Naive thymus-derived CD8-positive, alpha-beta T cell (primary cell): Measurements from ENCODE around the gene MARCHF11. TPM values are rescaled to one million over a fixed set of nuclear protein-coding genes. Genes with fewer than 3 reads are reported as not detected.

Source experiments
- ATAC-seq, 2 donors: fragments of 150-1000 bp; cut with Tn5 transposase in 1 of 2; sonication (Bioruptor Pico), chemical (Tn5 transposase) in 1 of 2; 1 replicate in 1 of 2; 2 replicates in 1 of 2; pipeline ENCODE4 v1.10.0; 2021; ENCODE audit warnings: mild to moderate bottlenecking in 2 of 2, moderate library complexity in 2 of 2
- POLR2A ChIA-PET: fragments of 350-600 bp; sonication (Branson Sonifier 250); formaldehyde crosslinking; loops from one replicate; lab custom pipeline; 2021; ENCODE audit warnings: antibody characterized with exemption; lab: Charles Lee
- DNase-seq, 10 donors: peaks; one replicate each; pipeline versions ENCODE4 v3.0.0 to v3.0.0-alpha.2; 2020 to 2022
- H3K27ac Mint-ChIP-seq, 10 donors: one replicate each; pipeline ENCODE4 v1.8.0; 2020 to 2022; ENCODE audit warnings: mild to moderate bottlenecking in 10 of 10, mixed read lengths in 10 of 10, moderate library complexity in 4 of 10, inconsistent platforms in 1 of 10
- H3K27me3 Mint-ChIP-seq, 5 donors: one replicate each; pipeline ENCODE4 v1.8.0; 2021 to 2022; ENCODE audit warnings: mixed read lengths in 5 of 5
- H3K36me3 Mint-ChIP-seq, 3 donors: one replicate each; pipeline ENCODE4 v1.8.0; 2020 to 2022; ENCODE audit warnings: mixed read lengths in 3 of 3, mild to moderate bottlenecking in 2 of 3, inconsistent platforms in 1 of 3
- H3K4me1 Mint-ChIP-seq, 4 donors: one replicate each; pipeline ENCODE4 v1.8.0; 2021 to 2022; ENCODE audit warnings: mixed read lengths in 4 of 4
- H3K4me3 Mint-ChIP-seq, 10 donors: one replicate each; pipeline ENCODE4 v1.8.0; 2020 to 2022; ENCODE audit warnings: mild to moderate bottlenecking in 10 of 10, mixed read lengths in 10 of 10, moderate library complexity in 6 of 10, inconsistent platforms in 1 of 10
- H3K9me3 Mint-ChIP-seq, 9 donors: one replicate each; pipeline ENCODE4 v1.8.0; 2020 to 2022; ENCODE audit warnings: mixed read lengths in 9 of 9, mild to moderate bottlenecking in 3 of 9, inconsistent platforms in 1 of 9, moderate library complexity in 1 of 9
- polyA plus RNA-seq, 3 donors: library from polyadenylated mRNA; unstranded; fragments of 300-500 nt; fragmentation: Illumina TruSeq; gene quantifications; one replicate each; pipeline ENCODE4 v1.2.3, GENCODE V29; 2021
- total RNA-seq, 8 experiments: library from RNA in 2 of 8; stranded (reverse) in 2 of 8; gene quantifications; one replicate each; pipeline ENCODE4 v1.2.3 and lab custom pipeline; 2021 to 2026

Gene MARCHF11
- total and polyA plus RNA-seq, 5 experiments from 2014 or later, result not detected

DNA sequence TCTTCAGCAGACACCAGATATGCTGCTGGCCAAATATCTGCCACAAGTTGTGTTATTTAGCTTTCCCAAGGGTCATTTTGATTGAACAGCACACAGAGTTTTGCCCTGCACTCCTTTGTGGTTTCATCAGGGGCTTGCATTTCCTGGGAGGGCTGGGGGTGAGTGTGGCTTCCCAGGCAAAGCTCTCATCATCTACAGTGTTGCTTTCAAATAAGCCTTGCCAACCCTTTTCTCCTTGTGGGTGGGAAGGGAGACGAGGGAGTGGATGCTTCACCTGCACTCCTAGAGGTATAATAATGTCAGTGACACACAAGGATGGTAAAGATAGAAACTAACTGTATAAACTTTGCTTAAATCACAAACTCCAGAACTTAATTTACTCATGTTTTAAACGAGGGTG, 107.0 kb downstream of the MARCHF11 start:
- Mint-ChIP-seq H3K4me1 (no peaks in the 10 kb centered on the region), H3K4me3 (no peak overlapping the region), H3K36me3 (no peaks in the 10 kb centered on the region), H3K27me3 (no peaks in the 10 kb centered on the region), H3K27ac (no peak overlapping the region), H3K9me3 (peaks cover 0 to 10% (median 0%) of the 10 kb centered on the region in 9 donors)
- POLR2A ChIA-PET, result no interaction called here
- DNase-seq (no peak), ATAC-seq (no peak)

DNA sequence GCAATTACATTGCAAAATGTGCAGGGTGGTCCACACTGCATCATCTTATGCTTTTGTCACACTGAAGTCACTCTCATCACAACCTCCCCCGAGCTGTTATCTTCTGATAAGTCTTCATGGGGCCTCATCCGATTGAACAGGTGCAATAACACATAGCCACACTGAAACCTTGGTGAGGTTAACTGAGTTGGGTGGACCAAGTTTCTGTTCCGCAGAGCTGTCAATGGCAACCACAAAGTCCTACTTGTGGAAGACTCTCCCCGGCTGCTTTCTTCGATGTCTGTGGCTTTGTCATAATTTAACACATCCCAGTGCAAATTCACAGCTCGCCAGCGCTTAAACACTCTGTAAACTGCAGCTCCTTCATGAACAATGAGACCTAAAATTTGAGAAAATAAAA, 112.2 kb downstream of the MARCHF11 start:
- Mint-ChIP-seq H3K9me3 (peaks cover 0 to 10% (median 0%) of the 10 kb centered on the region in 9 donors), H3K4me1 (no peaks in the 10 kb centered on the region), H3K27ac (no peak overlapping the region), H3K4me3 (no peak overlapping the region), H3K36me3 (no peaks in the 10 kb centered on the region), H3K27me3 (peaks cover 0 to 1% (median 0%) of the 10 kb centered on the region in 5 donors)
- ATAC-seq (no peak), DNase-seq (no peak)
- POLR2A ChIA-PET, result no interaction called here

DNA sequence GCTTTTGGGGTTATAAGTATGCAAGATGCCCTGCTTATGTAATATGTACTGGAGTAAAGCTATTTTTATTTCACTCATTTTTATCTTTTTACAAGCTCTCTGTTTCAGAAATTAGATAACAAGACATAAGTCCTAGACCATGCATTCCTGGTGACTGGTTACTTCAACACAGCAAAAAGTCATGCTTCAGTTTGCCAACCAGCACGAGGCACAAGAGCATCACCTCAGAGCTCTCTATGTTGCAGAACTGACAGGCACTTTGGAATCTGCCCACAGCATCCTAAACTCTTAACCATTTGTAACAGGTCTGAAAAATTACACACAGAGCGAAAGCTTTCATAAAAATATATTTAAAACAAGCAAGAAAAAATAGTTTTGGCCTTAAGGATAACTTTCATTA, 112.8 kb downstream of the MARCHF11 start:
- no peak for DNase-seq
- POLR2A ChIA-PET, result interaction anchor here (0.6 kb wide), 1 partner anchor 249 kb away, joined by 3 read pairs; no protein-coding TSS in a partner anchor
- Mint-ChIP-seq H3K4me1 (no peaks in the 10 kb centered on the region), H3K27ac (no peak overlapping the region), H3K36me3 (no peaks in the 10 kb centered on the region), H3K27me3 (peaks cover 0 to 1% (median 0%) of the 10 kb centered on the region in 5 donors), H3K9me3 (peaks cover 0 to 10% (median 0%) of the 10 kb centered on the region in 9 donors), H3K4me3 (no peak overlapping the region)
- no peak for ATAC-seq

- Mint-ChIP-seq H3K27me3 (peaks cover 0 to 1% (median 0%) of the 10 kb centered on the region in 5 donors), H3K27ac (no peak overlapping the region), H3K4me1 (no peaks in the 10 kb centered on the region), H3K9me3 (peaks cover 0 to 10% (median 0%) of the 10 kb centered on the region in 9 donors), H3K36me3 (no peaks in the 10 kb centered on the region), H3K4me3 (no peak overlapping the region)
- POLR2A ChIA-PET, result interaction anchor here (0.6 kb wide), 1 partner anchor 250 kb away, joined by 3 read pairs; no protein-coding TSS in a partner anchor
- DNase-seq (no peak), ATAC-seq (no peak)
Measured at GRCh38 chr5:16066320-16066719, 113.3 kb downstream of the MARCHF11 start.

DNA sequence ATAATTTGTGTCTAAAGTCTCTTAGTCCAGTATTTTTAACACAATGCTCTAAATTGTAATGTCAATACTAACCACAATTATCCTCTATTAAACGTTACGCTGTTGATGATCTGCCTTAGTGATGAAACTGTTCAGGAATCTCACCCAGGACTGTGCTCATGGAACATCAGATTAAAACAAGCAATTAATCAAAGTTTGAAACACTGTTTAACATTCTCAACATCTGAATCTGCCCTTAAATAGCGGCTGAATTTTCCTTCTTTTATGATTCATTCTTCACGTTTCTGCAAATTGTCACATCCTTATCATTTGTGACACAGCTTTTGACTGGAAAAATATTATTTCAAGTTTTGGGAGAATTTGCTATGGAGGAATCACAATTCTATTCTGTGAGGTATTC, 113.8 kb downstream of the MARCHF11 start:
- H3K36me3 Mint-ChIP-seq, result no peaks in the 10 kb centered on the region
- DNase-seq, result no peak
- H3K4me3 Mint-ChIP-seq, result no peak overlapping the region
- H3K27me3 Mint-ChIP-seq, result peaks cover 0 to 4% (median 1%) of the 10 kb centered on the region in 5 donors
- POLR2A ChIA-PET, result no interaction called here
- ATAC-seq, result no peak
- peaks cover 0 to 10% (median 1%) of the 10 kb centered on the region in 9 donors for H3K9me3 Mint-ChIP-seq
- H3K4me1 Mint-ChIP-seq, result no peaks in the 10 kb centered on the region
- no peak overlapping the region for H3K27ac Mint-ChIP-seq

DNA sequence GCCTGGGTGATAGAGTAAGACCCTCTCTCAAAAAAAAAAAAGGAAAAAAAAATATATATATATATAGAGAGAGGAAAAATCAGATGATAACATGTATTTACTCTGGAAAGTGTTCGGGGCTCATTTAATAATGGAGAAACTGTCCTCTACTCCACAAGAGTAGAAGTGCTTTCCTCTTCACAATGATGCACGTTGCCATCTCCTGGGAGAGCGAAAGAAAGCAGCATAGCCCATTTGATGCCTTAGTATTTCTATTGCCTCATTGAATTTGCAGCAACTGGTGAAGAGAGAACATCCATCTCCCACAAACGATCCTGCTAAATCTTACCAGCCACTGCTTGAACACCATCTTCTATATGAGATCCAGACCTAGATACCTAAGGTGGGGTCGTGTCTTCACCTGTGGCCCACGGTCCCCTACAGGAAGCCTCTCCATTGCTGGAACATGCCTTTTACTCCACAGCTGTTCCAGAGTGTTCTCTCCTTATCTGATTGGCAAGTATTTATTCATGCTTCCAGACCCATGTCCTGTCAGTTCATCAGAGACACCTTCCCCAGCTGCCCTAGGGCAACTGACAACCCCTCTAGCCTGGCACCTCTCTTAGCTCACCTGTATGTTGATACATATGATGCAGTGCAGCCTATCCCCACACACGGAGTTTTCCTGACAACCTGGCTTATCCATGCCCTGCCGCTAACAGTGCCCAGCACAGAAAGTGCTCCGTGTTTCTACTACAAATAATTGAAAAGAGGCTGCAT, 115.3 kb downstream of the MARCHF11 start:
- POLR2A ChIA-PET, result no interaction called here
- H3K27me3 Mint-ChIP-seq, result peaks cover 0 to 8% (median 1%) of the 10 kb centered on the region in 5 donors
- H3K9me3 Mint-ChIP-seq, result peaks cover 0 to 10% (median 2%) of the 10 kb centered on the region in 9 donors
- H3K27ac Mint-ChIP-seq, result no peak overlapping the region
- ATAC-seq (no peak), DNase-seq (no peak)
- no peaks in the 10 kb centered on the region for H3K36me3 Mint-ChIP-seq
- H3K4me1 Mint-ChIP-seq, result no peaks in the 10 kb centered on the region
- no peak overlapping the region for H3K4me3 Mint-ChIP-seq

DNA sequence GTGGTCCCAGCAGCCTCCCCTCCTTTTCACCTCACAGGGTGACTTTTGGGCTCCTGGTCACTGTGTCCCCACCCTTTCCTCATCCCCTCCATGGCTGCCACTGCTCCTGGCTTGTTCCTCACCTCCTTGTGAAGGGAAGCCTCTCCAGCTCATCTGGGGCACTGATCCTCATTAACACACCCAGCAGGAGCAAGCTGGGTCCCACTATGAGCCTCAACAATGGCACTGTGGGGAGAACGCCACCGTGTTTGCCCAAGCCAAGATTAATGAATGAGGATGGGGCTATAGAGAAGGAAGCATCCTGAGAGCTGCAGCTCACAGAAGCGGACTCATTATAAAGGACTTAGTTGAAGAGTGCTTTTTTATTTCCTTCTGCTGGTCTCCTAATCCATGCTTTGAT, 118.4 kb downstream of the MARCHF11 start:
- Mint-ChIP-seq H3K27me3 (peaks cover 0 to 12% (median 1%) of the 10 kb centered on the region in 5 donors), H3K9me3 (peaks cover 0 to 12% (median 5%) of the 10 kb centered on the region in 9 donors), H3K36me3 (no peaks in the 10 kb centered on the region), H3K4me3 (no peak overlapping the region), H3K27ac (no peak overlapping the region), H3K4me1 (no peaks in the 10 kb centered on the region)
- POLR2A ChIA-PET, result no interaction called here
- ATAC-seq (no peak), DNase-seq (no peak)

DNA sequence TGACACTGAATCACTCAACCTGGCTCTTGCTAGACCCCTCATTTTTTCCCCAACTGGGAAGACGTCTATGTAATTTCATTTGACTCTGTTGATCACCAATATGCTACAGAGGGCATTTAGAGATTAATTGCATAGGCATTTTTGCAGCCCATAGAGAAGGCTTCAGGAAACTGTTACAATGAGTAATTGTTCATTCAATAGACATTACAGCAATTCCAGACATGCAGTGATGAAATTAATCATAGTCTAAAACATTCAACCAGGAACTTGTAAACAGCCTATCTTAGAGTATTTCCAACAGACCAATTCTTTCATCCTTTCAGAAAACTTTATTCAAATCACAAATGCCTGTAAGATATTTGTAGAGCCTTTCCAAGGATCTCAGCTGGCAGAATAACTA, 122.3 kb downstream of the MARCHF11 start:
- Mint-ChIP-seq H3K4me1 (no peaks in the 10 kb centered on the region), H3K27ac (no peak overlapping the region), H3K27me3 (peaks cover 0 to 12% (median 0%) of the 10 kb centered on the region in 5 donors), H3K4me3 (no peak overlapping the region), H3K36me3 (no peaks in the 10 kb centered on the region), H3K9me3 (peaks cover 0 to 12% (median 4%) of the 10 kb centered on the region in 9 donors)
- ATAC-seq (no peak), DNase-seq (no peak)
- POLR2A ChIA-PET, result no interaction called here

- H3K27me3 Mint-ChIP-seq, result peaks cover 0 to 4% (median 0%) of the 10 kb centered on the region in 5 donors
- POLR2A ChIA-PET, result no interaction called here
- no peak for DNase-seq
- no peak overlapping the region for H3K27ac Mint-ChIP-seq
- no peaks in the 10 kb centered on the region for H3K36me3 Mint-ChIP-seq
- ATAC-seq, result no peak
- H3K4me3 Mint-ChIP-seq, result no peak overlapping the region
- no peaks in the 10 kb centered on the region for H3K4me1 Mint-ChIP-seq
- peaks cover 0 to 18% (median 3%) of the 10 kb centered on the region in 9 donors for H3K9me3 Mint-ChIP-seq
Measured at GRCh38 chr5:16051246-16051755, 128.3 kb downstream of the MARCHF11 start.

- peaks cover 0 to 18% (median 3%) of the 10 kb centered on the region in 9 donors for H3K9me3 Mint-ChIP-seq
- no peak for ATAC-seq
Measured at GRCh38 chr5:16050414-16050813, 129.2 kb downstream of the MARCHF11 start.

DNA sequence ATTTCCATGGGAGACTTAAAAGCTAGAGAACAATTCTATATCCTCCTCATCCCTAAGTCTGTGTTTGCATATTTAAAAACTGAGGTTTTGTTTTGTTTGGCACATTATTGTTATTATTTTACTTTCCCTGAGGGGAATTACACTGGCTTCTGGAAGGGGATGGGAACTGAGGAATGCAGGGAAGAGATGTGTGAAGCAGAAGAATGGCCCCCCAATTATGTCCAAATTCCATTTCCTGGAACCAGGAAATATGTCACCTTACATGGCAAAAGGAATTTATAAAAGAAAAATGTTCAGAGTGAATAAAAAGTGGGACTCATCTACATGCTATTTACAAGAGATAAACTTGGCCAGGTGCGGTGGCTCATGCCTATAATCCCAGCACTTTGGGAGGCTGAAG, 129.8 kb downstream of the MARCHF11 start:
- ATAC-seq, result no peak
- DNase-seq, result no peak
- Mint-ChIP-seq H3K27ac (no peak overlapping the region), H3K4me3 (no peak overlapping the region), H3K36me3 (no peaks in the 10 kb centered on the region), H3K27me3 (peaks cover 0 to 4% (median 0%) of the 10 kb centered on the region in 5 donors), H3K4me1 (no peaks in the 10 kb centered on the region), H3K9me3 (peaks cover 0 to 18% (median 3%) of the 10 kb centered on the region in 9 donors)
- POLR2A ChIA-PET, result no interaction called here

More at GRCh38 chr5:16050414-16050813, 129.2 kb downstream of the MARCHF11 start:
- Mint-ChIP-seq H3K27me3 (peaks cover 0 to 4% (median 0%) of the 10 kb centered on the region in 5 donors), H3K36me3 (no peaks in the 10 kb centered on the region), H3K4me1 (no peaks in the 10 kb centered on the region), H3K4me3 (no peak overlapping the region), H3K27ac (no peak overlapping the region)
- POLR2A ChIA-PET, result no interaction called here
- no peak for DNase-seq

DNA sequence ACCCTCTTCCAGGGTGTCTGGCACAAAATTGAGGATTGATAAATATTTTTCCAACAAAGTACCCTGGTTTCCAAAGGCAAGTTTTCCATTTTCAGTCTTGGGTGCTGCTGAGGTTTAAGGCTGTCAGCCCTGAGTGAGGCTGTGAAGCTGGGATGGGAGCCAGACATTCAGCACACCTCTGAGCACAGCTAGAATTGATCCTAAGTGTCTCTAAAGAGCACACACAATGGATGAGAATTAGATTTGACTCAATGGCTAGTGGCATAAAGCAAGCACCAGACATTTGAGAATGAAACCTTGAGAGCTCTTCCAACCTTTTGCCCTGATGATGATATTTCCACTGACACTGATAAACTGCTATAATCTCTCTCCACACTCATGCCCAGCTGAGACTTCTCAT, 131.5 kb downstream of the MARCHF11 start:
- Mint-ChIP-seq H3K4me1 (no peaks in the 10 kb centered on the region), H3K4me3 (no peak overlapping the region), H3K27me3 (peaks cover 0 to 4% (median 0%) of the 10 kb centered on the region in 5 donors), H3K9me3 (peaks cover 0 to 18% (median 3%) of the 10 kb centered on the region in 9 donors), H3K36me3 (no peaks in the 10 kb centered on the region), H3K27ac (no peak overlapping the region)
- ATAC-seq, result no peak
- POLR2A ChIA-PET, result no interaction called here
- DNase-seq, result no peak

DNA sequence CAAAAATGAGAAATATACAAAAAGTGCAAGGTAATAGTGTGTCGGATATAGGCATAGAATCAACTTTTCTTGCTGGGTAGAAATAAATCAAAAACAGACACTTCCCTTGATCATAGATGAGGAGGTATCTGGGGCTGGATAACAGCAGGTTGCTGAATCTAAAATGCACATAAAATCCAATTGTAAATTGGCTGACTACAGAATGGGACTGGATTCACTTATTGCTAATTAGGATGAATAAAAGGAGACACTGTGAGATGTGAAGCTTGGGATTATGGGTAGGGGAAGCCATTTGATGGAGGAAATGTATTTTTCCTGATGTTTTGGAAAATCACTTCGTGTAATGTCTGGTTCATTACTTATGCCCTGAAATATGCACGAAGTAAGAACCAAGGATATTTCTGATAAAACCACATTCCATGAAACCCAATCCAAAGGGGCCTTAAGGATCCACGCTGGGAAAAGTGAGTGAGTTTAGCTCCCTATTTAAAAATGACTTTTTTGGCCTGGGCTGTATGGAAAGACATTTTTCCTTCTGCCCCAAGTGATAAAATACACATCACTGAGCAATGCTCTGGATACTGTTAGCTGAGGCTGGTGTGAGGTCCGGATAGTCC, 136.1 kb downstream of the MARCHF11 start:
- ATAC-seq (no peak), DNase-seq (no peak)
- H3K4me1 Mint-ChIP-seq, result no peaks in the 10 kb centered on the region
- H3K4me3 Mint-ChIP-seq, result no peak overlapping the region
- POLR2A ChIA-PET, result no interaction called here
- H3K27me3 Mint-ChIP-seq, result peaks cover 0 to 4% (median 0%) of the 10 kb centered on the region in 5 donors
- peaks cover 0 to 14% (median 3%) of the 10 kb centered on the region in 9 donors for H3K9me3 Mint-ChIP-seq
- H3K36me3 Mint-ChIP-seq, result no peaks in the 10 kb centered on the region
- no peak overlapping the region for H3K27ac Mint-ChIP-seq
